B cell (primary cell): ENCODE measurements around the gene RERE. TPM values are rescaled to one million over a fixed set of nuclear protein-coding genes. Genes with fewer than 3 reads are reported as not detected.

Experiments
- ATAC-seq: fragments of 200-7000 bp; cut with Tn5 transposase; one replicate; pipeline ENCODE4 v1.10.0; 2021; ENCODE audit warnings: low read depth, mild to moderate bottlenecking, moderate number of reproducible peaks, moderate library complexity
- CTCF ChIA-PET: fragments of 350-600 bp; sonication (Branson Sonifier 250); formaldehyde crosslinking; loops from one replicate; lab custom pipeline; 2021; ENCODE audit warnings: antibody characterized with exemption, inconsistent platforms; lab: Charles Lee
- POLR2A ChIA-PET: fragments of 350-600 bp; sonication (Branson Sonifier 250); formaldehyde crosslinking; loops from one replicate; lab custom pipeline; 2021; ENCODE audit warnings: antibody characterized with exemption; lab: Charles Lee
- DNase-seq: peaks from one replicate; pipeline ENCODE4 v3.0.0; 2013
- H2AFZ ChIP-seq: 2 replicates; pipeline ENCODE4 v1.6.1; 2012; ENCODE audit warnings: mild to moderate bottlenecking, low read depth, low read length; ENCODE audit not compliant: insufficient read depth, poor library complexity, severe bottlenecking
- H3K27ac ChIP-seq, 2 donors: 1 replicate in 1 of 2; 2 replicates in 1 of 2; pipeline ENCODE4 v1.5.1; 2012 to 2013; ENCODE audit warnings: low read length in 2 of 2, mild to moderate bottlenecking in 2 of 2, moderate library complexity in 1 of 2
- H3K27me3 ChIP-seq, 4 experiments: fragments of 200-600 bp in 1 of 4; sonication (generic) in 1 of 4; replicated peaks in 1 of 4; 1 replicate in 2 of 4; 2 replicates in 2 of 4; pipeline versions ENCODE4 v1.6.1 to v1.7.0; 2013 to 2016; ENCODE audit warnings: low read length in 3 of 4, mild to moderate bottlenecking in 2 of 4, mixed read lengths in 1 of 4, moderate library complexity in 1 of 4; ENCODE audit not compliant: insufficient read depth in 4 of 4, control insufficient read depth in 3 of 4; ENCODE audit errors: control extremely low read depth in 1 of 4
- H3K36me3 ChIP-seq, 2 experiments: replicated peaks in 1 of 2; 1 replicate in 1 of 2; 2 replicates in 1 of 2; pipeline versions ENCODE4 v1.6.1 to v1.7.1; 2013; ENCODE audit warnings: low read length in 1 of 2; ENCODE audit not compliant: insufficient read depth in 2 of 2, control insufficient read depth in 1 of 2; ENCODE audit errors: control extremely low read depth in 1 of 2, extremely low read depth in 1 of 2
- H3K4me1 ChIP-seq, 2 donors: fragments of 200-600 bp in 1 of 2; sonication (generic) in 1 of 2; 1 replicate in 1 of 2; 2 replicates in 1 of 2; pipeline versions ENCODE4 v1.5.1 to v1.6.1; 2013 to 2017; ENCODE audit warnings: low read length in 2 of 2; ENCODE audit not compliant: control insufficient read depth in 2 of 2, insufficient read depth in 2 of 2
- H3K4me2 ChIP-seq: replicated peaks from 2 replicates; pipeline ENCODE3; 2012; ENCODE audit warnings: mild to moderate bottlenecking, low read depth, low read length; ENCODE audit not compliant: poor library complexity, severe bottlenecking
- H3K4me3 ChIP-seq, 5 experiments: fragments of 200-600 bp in 1 of 5; sonication (generic) in 1 of 5; 1 replicate in 3 of 5; 2 replicates in 2 of 5; pipeline versions ENCODE4 v1.5.1 to v1.7.0; 2011 to 2016; ENCODE audit warnings: low read length in 4 of 5, mild to moderate bottlenecking in 4 of 5, low read depth in 2 of 5, control low read depth in 1 of 5, moderate library complexity in 1 of 5; ENCODE audit not compliant: insufficient read depth in 1 of 5; ENCODE audit errors: control extremely low read depth in 1 of 5, extremely low read depth in 1 of 5
- H3K79me2 ChIP-seq: fragments of 200-600 bp; sonication (generic); one replicate; pipeline ENCODE4 v1.6.0; 2016; ENCODE audit warnings: low read length; ENCODE audit not compliant: control insufficient read depth, insufficient read depth
- H3K9ac ChIP-seq: fragments of 200-600 bp; sonication (generic); 2 replicates; pipeline ENCODE4 v1.6.1; 2017; ENCODE audit warnings: mild to moderate bottlenecking, low read length, moderate library complexity
- H3K9me3 ChIP-seq, 3 donors: one replicate each; pipeline versions ENCODE4 v1.6.1 to v1.7.1; 2013; ENCODE audit warnings: low read length in 2 of 3; ENCODE audit not compliant: control insufficient read depth in 2 of 3, insufficient read depth in 1 of 3; ENCODE audit errors: control extremely low read depth in 1 of 3
- H4K20me1 ChIP-seq: 2 replicates; pipeline ENCODE4 v1.6.0; 2012; ENCODE audit warnings: mild to moderate bottlenecking, low read length; ENCODE audit not compliant: insufficient read depth, control insufficient read depth, poor library complexity, severe bottlenecking
- H3K27ac Mint-ChIP-seq: one replicate; pipeline ENCODE4 v1.8.0; 2021; ENCODE audit warnings: mixed read lengths
- H3K27me3 Mint-ChIP-seq: one replicate; pipeline ENCODE4 v1.8.0; 2021; ENCODE audit warnings: mixed read lengths
- H3K4me1 Mint-ChIP-seq: one replicate; pipeline ENCODE4 v1.8.0; 2021; ENCODE audit warnings: mixed read lengths
- H3K4me3 Mint-ChIP-seq: one replicate; pipeline ENCODE4 v1.8.0; 2021; ENCODE audit warnings: mixed read lengths
- H3K9me3 Mint-ChIP-seq: one replicate; pipeline ENCODE4 v1.8.0; 2022; ENCODE audit warnings: mixed read lengths; ENCODE audit not compliant: insufficient read depth
- CTCF ChIP-seq: fragments of 200-600 bp; IDR thresholded peaks from one replicate; pipeline ENCODE4 v1.8.0; 2022; ENCODE audit warnings: antibody characterized with exemption, mild to moderate bottlenecking
- EZH2 ChIP-seq: IDR thresholded peaks from 2 replicates; pipeline ENCODE4 v1.6.1; 2012; ENCODE audit warnings: borderline replicate concordance, low read depth, mild to moderate bottlenecking, moderate library complexity, low read length; ENCODE audit not compliant: insufficient read depth, poor library complexity, severe bottlenecking
- WGBS: methylation state at CpG from one replicate; pipeline ENCODE4 v1.1.5; 2013; ENCODE audit warnings: missing lambda C conversion rate; ENCODE audit not compliant: insufficient coverage; 5-methylcytosine and 5-hydroxymethylcytosine counted together
- intact Hi-C: fragments of 100-400 bp; cut with micrococcal nuclease; formaldehyde crosslinking; loops from one replicate; pipeline ENCODE4 v1.10.0; 2022
- polyA plus RNA-seq: library from polyadenylated mRNA; depleted of rRNA; stranded (reverse); fragments of >200 nt; gene quantifications from 2 replicates; pipeline ENCODE4 v1.2.3, GENCODE V29; 2012
- total RNA-seq, 2 donors: library from RNA; stranded (reverse); fragments of 120-200 nt in 1 of 2; gene quantifications; 1 replicate in 1 of 2; 2 replicates in 1 of 2; pipeline versions ENCODE4 v1.2.3 to v1.2.4, GENCODE V29; 2013 to 2022

Gene RERE
- total and polyA plus RNA-seq, 2 donors (not counting 1 experiment from before 2014, with no cell fraction given) = 27.3 to 132 TPM

- H3K9me3 ChIP-seq = no peaks in the 10 kb centered on the region
- peak overlapping the region; percentile 54 to 77 for H3K27ac ChIP-seq
- Mint-ChIP-seq H3K4me1 (peaks cover 61% of the 10 kb centered on the region), H3K9me3 (no peaks in the 10 kb centered on the region), H3K27me3 (no peaks in the 10 kb centered on the region), H3K4me3 (peak overlapping the region; percentile 93), H3K27ac (peak overlapping the region; percentile 93)
- H3K27me3 ChIP-seq = no peaks in the 10 kb centered on the region
- peaks cover 32 to 39% of the 10 kb centered on the region in 2 donors for H3K4me1 ChIP-seq
- H3K79me2 ChIP-seq = peaks cover 45% of the 10 kb centered on the region
- intact Hi-C loops = loop anchor here (1.0 to 5.0 kb wide), 5 partner anchors 9 to 279 kb away; partner anchors contain the start of gene RERE
- POLR2A ChIA-PET = interaction anchor here (1.2 kb wide), 1 partner anchor 21 kb away, joined by 3 read pairs; no protein-coding TSS in a partner anchor
- H3K36me3 ChIP-seq = no peaks in the 10 kb centered on the region
- peak; percentile 72 for ATAC-seq
- H3K4me3 ChIP-seq = peak overlapping the region; percentile 60 to 81 (median 63)
- peak overlapping the region; percentile 83 for H3K4me2 ChIP-seq
- H3K9ac ChIP-seq = peak overlapping the region; percentile 79
- H4K20me1 ChIP-seq = no peaks in the 10 kb centered on the region
- TF ChIP-seq EZH2 (no peak), CTCF (no peak)
- DNase-seq = peak; percentile 88
- H2AFZ ChIP-seq = peak overlapping the region; percentile 74
- CTCF ChIA-PET = interaction anchor here (0.6 to 5.8 kb wide), 13 partner anchors 9 to 278 kb away, joined by 3 to 40 read pairs (median 4); no protein-coding TSS in a partner anchor
- WGBS = 1% methylated on average over 88 of the region's 88 CpGs
Measured at GRCh38 chr1:8702850-8703810, 114.3 kb downstream of the RERE start.
